GM18526 (cell line): ENCODE data around the gene RFC4.
A peak's percentile ranks its signal among the peaks of the same experiment; 100 is the strongest.

Source experiments
- POLR2A ChIP-seq: IDR thresholded peaks from 3 replicates; pipeline ENCODE4 v1.6.1; 2011; ENCODE audit not compliant: insufficient read length; ENCODE audit errors: extremely low read depth

The RFC4 gene

GRCh38 chr3:186775999-186776398 is 30.3 kb downstream of the RFC4 start:
- TF ChIP-seq POLR2A: no peak

DNA sequence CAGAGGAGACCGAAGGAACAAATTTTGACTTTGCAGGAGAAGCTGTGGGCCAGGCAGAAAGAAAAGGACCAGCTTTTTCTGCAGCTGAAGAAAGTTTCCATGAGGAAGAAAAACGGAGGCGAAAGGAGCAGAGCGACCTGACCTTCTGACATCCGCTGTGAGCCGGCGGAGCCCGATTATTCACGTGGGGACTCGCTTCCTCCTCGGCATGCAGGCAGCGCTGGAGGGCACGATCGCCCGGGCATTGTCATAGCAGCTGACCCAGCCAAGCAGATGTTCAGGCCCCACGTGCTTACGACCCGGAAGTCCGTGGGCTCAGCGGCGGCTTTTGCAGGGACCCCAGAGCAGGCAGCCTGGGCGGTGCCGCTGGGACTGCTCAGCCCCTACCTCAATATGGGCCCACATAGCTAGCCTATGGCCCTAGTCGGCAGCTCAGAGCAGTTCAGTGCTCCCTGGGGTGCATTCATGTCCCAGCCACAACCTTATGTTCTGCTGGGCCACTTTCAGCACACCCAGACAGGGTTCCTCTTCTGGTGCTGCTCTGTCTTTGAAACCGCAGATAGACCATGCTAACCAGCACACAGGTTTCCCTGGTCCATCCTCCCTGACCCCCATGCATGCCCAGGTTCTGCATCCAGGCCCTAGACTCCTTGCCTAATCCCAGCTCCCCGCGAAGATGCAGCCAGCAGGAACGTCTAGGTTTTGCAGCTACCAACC is 33.4 kb downstream of the RFC4 start:
- peak; percentile 66 for TF ChIP-seq POLR2A

DNA sequence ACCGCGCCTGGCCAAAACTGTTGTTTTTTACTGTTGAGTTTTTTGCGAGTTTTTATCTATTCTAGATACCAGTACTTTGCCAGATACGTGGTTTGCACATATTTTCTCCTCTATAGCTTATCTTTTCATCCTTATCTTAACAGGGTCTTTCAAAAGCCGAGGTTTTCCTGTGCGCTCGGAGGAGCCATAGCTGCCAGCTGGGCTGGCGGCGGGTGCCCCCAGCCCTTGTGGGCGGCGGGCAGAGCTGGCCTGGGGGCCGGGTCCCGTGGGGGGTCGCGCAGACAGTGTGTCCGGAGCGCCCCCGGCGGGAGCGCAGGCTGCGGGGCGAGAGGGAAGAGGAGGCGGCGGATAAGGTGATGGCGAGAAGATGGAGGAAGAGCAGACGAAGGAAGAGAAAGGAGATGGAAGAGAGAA is 34.0 kb downstream of the RFC4 start:
- no peak for TF ChIP-seq POLR2A

- TF ChIP-seq POLR2A: no peak
Measured at GRCh38 chr3:186760897-186761447, 45.3 kb downstream of the RFC4 start.

GRCh38 chr3:186760141-186760833 is 46.0 kb downstream of the RFC4 start:
- TF ChIP-seq POLR2A: no peak

GRCh38 chr3:186759231-186759930 is 46.9 kb downstream of the RFC4 start:
- TF ChIP-seq POLR2A: no peak

- no peak for TF ChIP-seq POLR2A
Measured at GRCh38 chr3:186757686-186758220, 48.5 kb downstream of the RFC4 start.

DNA sequence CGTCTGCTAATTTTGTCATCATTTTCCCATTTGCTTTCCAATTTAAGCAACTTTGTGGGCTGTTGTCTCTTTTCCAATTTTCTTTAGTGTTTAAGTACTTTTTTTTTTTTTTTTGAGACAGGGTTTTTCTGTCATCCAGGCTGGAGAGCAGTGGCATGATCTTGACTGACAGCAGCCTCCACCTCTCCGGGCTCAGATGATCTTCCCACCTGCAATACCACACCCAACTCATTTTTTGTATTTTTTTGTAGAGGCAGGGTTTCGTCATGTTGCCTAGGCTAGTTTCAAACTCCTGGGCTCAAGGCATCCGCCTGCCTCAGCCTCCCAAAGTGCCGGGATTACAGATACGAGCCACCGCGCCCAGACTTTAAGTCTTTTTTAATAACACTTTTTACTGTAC is 49.1 kb downstream of the RFC4 start:
- TF ChIP-seq POLR2A: no peak

DNA sequence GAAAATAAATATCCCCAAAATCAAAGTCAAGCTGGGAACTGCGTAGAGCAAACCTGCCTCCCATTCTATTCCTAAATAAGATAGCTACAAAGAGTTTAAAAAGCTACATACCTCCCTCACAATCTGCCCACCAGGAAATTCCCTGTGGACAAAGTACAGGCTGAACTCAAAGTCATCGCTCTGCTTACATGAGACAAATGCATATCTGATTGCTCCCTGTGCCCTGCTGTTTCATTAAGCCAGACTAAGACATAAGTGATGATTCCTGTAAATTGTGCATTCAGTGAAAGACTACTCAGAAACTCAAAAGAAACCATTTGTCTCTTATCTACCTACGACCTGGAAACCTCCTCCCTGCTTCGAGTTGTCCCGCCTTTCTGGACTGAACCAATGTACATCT is 51.4 kb downstream of the RFC4 start:
- no peak for TF ChIP-seq POLR2A

DNA sequence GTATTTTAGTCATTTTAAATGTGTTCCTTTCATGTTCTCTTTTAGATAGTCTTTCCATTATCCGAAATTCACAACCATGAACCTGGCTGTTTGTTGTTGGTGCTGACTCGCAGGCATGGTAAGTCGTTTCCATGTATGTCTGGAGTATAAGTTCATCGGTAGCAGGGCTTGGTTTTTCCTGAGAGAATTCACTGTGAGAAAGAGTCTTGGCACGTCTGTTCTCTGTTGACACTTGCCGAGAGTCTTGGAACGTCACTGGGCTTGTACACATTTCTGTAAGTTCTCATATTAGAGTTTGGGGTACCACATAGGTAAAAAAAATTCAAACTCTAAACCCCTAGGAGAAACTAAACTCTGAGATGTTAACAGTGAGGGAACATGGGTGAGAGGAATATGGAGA is 52.3 kb downstream of the RFC4 start:
- TF ChIP-seq POLR2A: no peak

DNA sequence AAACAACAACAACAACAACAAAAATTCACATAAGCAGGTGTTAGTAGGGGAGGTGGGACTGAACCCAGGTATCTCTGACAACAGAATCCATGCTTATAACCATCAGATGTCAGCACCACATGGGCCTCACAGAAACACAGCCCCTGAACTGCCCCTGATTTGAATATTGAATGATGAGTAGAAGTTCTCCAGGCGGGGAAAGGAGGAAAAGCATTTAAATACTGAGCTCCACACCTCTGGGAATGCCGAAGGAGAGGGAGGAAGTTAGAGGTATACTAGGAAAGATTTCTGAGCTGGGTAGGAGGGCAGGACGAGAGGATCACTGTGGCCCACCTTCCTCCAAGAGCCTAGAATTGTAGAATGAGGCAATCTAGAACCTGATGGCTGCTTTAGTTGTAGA is 54.8 kb downstream of the RFC4 start:
- no peak for TF ChIP-seq POLR2A

- no peak for TF ChIP-seq POLR2A
Measured at GRCh38 chr3:186750316-186750715, 56.0 kb downstream of the RFC4 start.

DNA sequence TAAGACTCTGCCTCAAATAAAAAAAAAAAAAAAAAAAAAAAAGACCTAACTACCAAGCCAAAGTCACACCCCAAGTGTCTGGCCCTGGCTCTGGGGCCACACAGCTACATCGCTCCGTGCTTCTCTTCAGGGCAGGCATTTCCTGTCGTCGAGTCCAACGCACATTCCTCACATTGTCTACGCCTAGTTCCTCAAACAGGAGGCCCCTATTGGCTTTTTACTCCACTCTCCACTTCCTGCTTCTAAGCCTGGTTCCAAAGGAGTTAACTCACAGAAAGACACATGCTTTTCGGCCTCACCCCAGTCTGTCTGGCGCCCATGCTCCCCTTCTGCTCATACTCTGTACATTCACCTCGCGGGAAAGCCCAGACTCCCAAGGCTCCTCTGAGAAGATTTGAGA is 60.3 kb downstream of the RFC4 start:
- TF ChIP-seq POLR2A: no peak

DNA sequence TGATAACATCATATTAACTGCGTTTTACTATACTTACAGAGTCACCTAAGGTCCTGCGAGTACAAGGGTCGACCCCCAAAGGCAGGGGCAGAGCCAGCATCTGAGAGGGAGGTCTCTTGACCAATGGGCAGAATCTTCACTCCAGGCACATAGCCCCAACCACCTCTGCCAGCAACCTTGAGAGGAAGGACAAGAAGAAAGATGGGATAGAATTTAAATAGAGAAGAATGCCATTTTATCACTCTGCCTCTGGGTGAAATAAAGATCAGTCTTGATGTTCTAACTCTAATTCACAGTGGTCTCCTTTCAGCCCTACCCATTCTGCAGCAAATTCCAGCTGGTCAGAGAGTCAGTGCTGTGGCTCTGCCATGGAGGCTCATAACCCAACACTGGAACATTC is 62.6 kb downstream of the RFC4 start:
- TF ChIP-seq POLR2A: no peak

- no peak for TF ChIP-seq POLR2A
Measured at GRCh38 chr3:186742618-186743380, 63.5 kb downstream of the RFC4 start.
